Activated CD4-positive, alpha-beta T cell treated with anti-CD3 and anti-CD28 coated beads, Interleukin-2, amount 50 U/mL, for 16 hours (primary cell): ENCODE measurements around the gene CLCN4.

ENCODE experiments used
- DNase-seq: peaks from one replicate; pipeline ENCODE4 v3.0.0-alpha.2; 2020

Gene CLCN4

GRCh38 chrX:10246297-10246696 is 89.5 kb downstream of the CLCN4 start:
- no peak for DNase-seq

GRCh38 chrX:10246846-10247245 is 90.1 kb downstream of the CLCN4 start:
- no peak for DNase-seq

GRCh38 chrX:10254739-10255138 is 98.0 kb downstream of the CLCN4 start:
- no peak for DNase-seq

GRCh38 chrX:10259716-10260115 is 102.9 kb downstream of the CLCN4 start:
- no peak for DNase-seq

- no peak for DNase-seq
Observed at GRCh38 chrX:10265775-10266174, 109.0 kb downstream of the CLCN4 start.

GRCh38 chrX:10278716-10279115 is 121.9 kb downstream of the CLCN4 start:
- DNase-seq: no peak

GRCh38 chrX:10280071-10280470 is 123.3 kb downstream of the CLCN4 start:
- DNase-seq: no peak

GRCh38 chrX:10282490-10282889 is 125.7 kb downstream of the CLCN4 start:
- no peak for DNase-seq

- no peak for DNase-seq
Observed at GRCh38 chrX:10286195-10286594, 129.4 kb downstream of the CLCN4 start.
